NCI-H2227 (cell line): ENCODE results near the gene PPID.
"Not testable (repeated sequence)": the region's sequence is repeated elsewhere in the genome, so short reads cannot be mapped to it uniquely, and the experiment has no call there.

Experiments used
- DNase-seq: peaks from one replicate; lab custom pipeline; 2025; ENCODE audit not compliant: unreplicated experiment; lab: John Stamatoyannopoulos, UW

PPID gene

DNA sequence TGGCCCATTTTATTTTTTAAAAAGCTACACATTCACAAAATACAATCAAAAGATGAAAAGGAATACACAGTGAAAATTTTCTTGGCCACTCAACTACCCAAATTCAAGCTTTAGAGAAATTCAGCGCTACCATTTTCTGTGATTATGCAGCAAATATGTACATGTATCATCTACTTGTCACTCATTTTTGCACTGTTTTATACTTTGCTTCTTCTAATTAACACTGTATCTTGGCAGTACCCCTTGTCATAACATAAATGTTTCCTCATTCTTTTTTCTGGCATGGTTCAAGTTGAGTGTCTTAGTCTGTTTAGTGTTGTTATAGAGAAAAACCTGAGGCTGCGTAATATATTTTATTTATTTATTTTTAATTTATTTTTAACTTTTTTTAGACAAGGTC, 15.7 kb upstream of the PPID start:
- DNase-seq = no peak

DNA sequence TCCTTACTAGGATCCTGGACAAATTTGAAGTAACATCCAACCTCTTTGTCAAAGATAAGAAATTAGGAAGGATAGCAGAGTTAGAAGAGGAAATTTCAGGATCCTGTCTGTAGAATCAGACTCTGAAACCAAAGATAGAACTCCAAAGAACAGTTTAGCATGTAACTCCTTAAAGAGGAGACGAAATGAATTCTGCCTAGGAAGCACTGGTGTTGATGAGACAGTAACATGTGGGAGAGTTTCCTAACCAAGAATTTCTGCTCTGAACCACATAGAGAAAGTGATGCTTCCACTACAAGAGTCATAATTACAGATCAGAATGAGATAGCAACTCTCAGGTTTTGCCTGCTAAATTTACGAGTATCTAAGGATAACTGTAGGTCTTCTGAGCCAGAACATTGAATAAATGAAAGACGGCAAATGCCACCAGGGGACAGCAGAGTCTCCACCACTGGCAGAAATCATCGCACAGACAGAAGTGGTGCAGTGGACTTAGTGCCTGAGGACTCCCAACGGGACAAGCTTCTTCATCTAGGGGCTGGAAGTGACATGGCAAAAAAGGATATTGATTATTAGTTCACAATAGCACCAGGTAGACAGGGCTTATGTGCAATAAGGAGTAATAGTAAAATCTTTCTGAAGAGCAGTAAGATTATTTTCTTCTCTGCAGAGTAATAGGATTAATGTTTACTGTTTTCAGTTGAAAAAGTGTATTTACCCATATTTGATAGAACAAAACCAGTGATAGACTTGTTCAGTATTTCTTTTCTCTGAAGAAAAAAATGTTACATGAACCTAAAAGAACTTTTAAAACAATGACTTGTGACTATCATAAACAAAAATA, 6.7 kb upstream of the PPID start:
- peak; percentile 53 for DNase-seq

DNA sequence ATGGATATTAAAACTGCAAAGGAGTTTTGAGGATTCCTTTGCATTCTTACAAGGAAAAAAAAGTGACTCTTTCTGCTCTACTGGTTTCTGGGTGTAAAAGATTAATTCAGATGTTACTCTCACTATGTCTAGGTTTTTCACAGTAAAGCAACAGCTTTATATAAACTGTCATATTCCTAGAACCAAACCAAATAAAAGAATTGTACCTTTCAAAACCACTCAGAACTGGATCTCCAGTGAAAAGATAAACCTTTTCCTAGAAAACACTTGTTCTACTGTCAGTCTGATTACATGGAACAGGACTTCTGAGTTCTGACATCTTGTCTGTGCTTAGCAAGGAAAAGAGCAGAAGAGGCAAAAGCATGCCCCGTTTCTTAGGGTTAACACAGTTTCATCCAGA, 5.0 kb upstream of the PPID start:
- DNase-seq = no peak

DNA sequence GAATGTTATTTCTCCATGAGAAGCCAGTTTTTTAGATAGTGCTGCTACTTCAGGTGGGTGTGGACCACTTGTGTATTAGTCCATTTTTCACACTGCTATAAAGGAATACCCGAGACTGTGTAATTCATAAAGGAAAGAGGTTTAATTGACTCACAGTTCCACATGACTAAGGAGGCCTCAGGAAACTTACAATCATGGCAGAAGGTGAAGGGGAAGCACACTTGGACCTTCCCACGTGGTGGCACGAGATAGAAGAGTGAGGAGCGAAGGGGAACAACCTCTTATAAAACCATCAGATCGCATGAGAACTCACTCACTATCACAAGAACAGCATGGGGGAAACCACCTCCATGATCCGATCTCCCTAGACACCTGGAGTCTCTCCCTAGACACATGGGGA, 3.4 kb upstream of the PPID start:
- no peak for DNase-seq

DNA sequence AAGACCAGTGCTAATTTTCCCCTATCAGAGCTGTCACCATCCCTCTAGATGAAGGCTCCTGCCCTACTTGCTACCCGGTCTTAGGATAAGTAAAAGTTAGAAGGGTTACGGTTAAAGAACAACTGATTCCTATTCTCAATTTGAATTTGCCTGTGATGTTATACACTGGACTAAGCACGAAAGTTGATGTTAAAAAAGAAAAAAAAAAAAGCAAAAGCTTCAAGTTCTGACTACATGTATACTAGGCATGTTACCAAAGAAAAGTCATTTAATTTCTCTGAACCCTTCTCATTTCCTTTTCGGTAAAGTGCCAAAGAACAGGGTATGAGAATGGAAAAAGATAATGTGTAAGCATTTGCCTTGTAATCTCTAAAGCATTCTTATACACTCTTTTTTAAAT, 1.4 kb upstream of the PPID start:
- no peak for DNase-seq

DNA sequence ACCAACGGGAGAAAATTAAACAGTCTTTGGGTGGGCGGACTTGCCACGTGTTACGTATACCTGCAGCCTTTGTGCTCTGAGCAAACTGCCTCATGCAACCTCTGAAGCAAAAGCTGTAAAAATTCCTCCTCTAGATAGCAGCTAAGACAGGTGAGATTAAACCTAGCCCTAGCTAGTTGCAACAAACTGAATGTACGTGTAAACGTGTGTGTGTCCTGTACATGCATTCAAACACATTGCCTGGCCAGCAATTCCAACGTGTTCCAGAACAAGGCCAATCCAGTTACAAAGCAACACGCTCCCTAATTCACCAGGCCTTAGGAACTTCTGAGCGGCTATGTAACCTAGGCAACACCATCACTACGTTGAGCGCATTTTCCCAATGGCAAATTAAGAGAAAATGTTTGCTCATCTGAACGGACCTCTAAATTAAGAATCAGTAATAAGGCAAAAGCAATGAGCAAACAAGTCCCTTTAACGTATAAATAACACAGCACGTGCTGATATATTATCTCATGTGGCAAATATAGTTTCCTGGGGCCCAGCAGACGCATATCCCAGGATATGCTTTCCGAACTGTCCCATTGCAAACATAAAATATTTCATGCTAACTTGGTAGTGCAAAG, 792 bp downstream of the PPID start:
- DNase-seq = peak; percentile 28

DNA sequence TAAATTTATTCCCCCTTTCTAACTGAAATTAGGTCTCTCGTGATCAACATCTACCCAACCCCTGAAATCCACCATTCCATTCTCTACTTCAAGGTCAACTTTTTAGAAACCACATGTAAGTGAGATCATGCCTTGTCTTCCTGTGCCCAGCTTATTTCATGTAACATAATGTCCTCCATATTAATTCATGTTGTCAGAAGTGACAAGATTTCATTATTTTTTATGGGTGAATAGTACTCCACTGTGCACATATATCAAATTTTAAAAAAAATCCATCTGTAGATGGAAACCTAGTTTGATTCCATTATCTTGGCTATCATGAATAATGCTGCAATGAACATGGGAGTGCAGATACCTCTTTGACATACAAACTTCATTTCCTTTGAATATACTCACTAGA, 1.5 kb downstream of the PPID start:
- DNase-seq = no peak

DNA sequence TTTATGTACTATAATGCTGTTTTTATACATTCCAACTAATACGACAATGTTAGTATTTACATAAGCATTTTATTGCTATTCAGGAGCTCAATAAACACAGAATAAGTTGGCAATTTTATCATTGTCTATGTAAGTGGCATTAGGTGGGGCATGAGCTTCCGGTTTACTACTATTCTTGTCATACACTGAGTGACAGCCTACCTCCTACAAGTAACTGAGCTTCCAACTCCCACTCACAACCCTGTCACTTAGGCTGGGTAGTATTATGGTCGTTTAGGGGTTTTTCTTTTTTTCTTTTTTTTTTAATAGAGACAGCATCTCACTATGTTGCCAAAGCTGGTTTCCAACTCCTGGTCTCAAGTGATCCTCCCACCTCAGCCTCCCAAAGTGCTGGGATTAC, 7.4 kb downstream of the PPID start:
- DNase-seq = no peak

DNA sequence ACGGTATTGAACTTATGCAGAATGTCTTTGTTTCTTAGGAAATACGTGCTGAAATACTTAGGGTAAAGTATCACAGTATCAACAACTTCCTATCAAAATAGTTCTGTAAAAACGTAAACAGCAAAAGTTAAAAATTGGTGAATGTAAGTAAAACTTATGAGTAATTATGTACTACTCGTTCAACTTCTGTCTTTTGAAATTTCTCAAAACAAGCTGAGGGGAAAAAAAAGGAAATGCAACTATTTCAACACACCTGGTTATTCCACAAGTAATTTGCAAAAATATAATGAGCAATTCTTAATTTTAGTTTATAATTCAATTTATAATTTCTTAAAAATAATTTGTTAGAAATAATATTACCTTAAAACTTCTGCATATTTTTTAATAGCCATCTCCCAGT, 8.3 kb downstream of the PPID start:
- no peak for DNase-seq

DNA sequence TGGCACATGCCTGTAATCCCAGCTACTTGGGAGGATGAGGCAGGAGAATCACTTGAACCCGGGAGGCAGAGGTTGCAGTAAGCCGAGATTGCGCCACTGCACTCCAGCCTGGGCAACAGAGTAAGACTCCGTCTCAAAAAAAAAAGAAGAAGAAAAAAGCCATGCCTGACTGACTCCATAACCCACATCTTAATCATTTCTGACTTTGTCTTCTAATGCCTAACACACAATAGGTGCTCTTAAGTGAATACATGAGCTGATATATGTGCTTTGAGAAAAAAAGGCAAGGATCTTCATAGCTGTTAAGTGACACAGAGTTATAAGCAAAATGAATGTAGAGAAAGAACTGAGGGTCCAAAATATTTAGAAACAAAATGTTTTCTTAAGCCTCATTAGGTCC, 10.6 kb downstream of the PPID start:
- not testable (repeated sequence) for DNase-seq

DNA sequence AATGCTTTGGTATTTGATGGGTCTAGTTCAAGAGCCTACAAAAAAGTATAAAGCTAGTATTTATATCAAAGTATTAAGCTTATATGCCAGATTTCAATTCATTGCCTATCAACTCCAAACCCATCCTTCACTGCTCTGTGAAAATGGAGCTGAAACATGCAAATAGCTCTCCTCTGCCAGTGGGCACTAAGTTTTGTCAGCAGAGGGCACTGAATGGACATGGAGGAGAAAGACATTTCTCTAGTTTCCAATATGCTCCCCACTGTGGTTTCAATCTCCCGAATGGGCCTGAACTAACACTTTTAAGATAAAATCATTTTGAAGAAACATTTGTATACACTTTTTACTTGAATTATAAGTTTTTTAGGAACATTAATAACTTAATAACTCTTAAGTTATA, 12.4 kb downstream of the PPID start:
- peak; percentile 0 for DNase-seq

DNA sequence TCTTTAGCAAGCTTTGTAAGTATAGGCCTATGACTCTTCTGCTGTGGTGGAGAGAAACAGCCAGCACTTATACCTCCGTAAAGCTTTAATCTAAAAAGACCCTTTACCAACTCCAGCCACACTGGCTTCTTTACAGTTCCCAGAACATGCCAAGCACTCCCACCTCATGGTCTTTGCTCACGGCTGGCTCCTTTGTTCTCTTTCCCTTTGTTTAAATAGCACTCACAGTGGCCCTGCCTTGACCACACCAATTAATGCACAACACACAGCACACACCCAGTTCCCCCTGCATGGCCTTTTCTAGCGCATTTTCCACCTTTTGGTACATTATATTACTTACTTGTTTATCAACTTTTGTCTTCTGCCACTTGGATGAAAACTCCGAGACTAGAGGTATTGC, 18.9 kb downstream of the PPID start:
- no peak for DNase-seq

DNA sequence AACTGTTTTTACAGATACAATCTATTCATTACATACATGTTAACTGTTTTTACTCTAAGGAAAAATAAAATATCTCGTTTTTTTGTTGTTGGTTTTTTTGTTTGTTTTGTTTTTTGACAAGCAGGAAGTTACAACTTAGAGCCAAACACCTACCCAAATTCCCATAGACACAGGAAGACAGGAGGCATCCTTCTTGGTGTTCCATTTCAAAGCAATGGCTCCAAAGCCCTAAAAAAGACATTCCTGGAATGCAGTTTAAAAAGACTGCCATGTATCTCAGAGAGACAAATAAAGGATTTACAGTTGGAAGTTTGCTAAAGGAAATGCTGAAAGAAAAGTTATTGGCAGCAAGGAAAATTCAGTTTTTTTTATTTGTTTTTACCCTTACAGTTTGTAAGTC, 34.4 kb downstream of the PPID start:
- no peak for DNase-seq

DNA sequence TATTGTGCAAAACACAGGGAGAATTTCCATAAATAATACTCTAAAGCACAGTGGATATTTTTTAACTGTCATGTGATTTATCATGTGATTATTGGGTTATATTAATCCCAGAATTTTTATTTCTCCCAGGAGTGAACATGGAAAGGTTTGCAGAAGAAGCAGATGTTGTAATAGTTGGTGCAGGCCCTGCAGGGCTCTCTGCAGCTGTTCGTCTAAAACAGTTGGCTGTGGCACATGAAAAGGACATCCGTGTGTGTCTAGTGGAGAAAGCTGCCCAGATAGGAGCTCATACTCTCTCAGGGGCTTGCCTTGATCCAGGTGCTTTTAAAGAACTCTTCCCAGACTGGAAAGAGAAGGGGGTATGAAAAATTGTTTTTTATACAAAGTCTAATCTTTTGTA, 41.1 kb downstream of the PPID start:
- DNase-seq = no peak

DNA sequence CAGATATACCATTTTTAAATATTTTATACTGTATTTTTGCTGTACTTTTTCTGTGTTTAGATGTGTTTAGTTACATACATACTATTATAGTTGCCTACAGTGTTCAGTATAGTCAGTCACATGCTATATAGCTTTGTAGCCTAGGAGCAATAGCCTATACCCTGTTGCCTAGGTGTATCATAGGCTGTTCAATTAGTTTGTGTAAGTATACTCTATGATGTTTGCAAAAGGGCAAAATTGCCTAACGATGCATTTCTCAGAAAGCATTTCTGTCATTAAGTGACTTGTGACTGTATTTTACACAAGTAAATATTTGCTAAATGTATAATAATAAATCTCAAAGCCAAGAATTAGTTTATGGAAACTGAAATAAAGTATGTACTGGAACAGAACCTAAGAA, 41.6 kb downstream of the PPID start:
- DNase-seq = no peak

DNA sequence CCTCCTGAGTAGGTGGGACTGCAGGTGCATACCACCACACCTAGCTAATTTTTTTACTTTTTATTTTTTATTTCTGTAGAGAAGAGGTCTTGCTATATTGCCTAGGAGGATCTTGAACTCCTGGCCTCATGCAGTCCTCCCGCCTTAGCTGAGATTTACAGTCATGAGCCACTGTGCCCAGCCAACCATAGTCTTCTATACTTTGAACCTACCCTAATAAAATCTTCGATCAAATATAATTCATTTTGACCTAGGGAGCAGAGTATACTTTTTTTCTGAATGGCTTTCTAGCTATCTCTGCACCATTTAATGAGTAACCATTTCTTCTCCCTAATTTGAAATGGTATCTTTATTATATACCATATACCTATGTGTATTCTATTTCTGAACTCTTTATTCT, 44.4 kb downstream of the PPID start:
- DNase-seq = no peak

DNA sequence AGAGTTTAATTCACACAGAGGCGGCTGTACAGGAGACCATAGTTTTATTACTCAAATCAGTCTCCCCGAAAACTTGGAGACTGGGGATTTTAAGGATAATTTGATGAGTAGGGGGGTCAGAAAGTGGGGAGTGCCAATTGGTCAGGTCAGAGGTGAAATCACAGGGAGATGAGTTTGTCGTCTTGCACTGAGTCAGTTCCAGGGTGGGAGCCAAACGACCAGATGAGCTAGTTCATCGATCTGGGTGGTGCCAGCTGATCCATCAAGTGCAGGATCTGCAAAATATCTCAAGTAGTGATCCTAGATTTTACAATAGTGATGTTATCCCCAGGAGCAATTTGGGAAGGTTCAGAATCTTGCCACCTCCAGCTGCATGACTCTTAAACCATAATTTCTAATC, 47.1 kb downstream of the PPID start:
- DNase-seq = no peak

DNA sequence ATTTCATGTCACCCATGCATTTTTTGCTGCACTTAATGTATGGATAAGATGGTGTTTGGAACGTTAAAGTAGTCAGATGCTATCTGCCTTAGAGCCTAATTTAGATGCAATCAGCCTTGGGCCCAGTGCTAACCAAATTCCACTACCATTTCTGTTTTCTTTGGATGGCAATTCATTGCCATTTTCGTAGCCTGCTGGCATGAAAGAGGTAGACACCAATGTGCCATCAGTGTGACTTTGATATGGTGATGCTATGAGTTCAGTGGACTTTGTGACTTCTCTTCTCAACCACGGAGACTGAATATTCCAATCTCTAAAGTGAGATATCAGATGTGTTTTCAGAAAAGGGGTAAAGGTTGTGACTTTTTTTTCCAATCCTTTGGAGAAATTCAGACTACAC, 49.6 kb downstream of the PPID start:
- DNase-seq = no peak

DNA sequence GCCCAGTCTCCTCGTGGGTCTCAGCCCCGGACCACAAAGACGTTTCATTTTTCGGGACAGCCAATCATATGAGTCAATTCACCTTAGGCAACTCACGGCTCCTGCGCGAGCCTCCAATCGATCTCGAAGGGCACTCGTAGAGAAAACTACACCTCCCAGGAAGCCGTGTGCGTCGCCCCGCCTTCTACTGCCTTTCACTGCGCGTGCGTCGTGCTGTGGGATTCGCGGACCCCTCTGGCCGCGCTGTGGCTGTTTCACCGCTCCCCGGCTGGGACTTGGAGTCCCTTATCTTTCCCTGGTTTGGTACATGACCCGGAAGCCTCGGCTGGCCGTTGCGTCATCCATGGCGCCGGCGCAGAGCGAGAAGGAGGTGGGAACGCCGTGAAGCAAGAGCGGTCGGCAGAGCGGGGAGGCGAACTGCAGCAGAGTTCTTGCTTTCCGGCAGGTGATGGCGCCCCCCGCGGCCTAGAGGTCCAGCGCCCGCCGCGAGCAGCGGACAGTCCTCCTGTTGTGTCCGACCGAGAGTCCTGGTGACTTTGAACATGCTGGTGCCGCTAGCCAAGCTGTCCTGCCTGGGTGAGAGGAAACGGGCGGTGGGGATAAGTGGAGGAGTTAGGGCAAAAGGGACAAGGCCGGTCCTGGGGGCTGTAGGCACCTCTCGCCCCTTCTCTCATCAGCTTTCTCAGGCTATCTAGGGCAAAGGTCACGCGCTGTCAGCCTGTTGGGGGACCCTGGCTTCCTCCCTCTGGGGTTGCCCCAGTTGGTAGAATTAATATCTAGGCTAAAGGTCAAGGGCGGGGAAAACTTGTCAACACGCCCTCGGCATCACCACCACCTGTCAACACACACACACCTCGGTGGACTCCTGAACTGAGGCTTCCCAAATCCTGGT, 51.0 kb downstream of the PPID start, which contains the start of gene ETFDH:
ETFDH (plus strand) TSS at position 382 of the 892 bp plus-strand sequence; CDS start at position 543, 161 bp downstream.
- peak; percentile 97 for DNase-seq

DNA sequence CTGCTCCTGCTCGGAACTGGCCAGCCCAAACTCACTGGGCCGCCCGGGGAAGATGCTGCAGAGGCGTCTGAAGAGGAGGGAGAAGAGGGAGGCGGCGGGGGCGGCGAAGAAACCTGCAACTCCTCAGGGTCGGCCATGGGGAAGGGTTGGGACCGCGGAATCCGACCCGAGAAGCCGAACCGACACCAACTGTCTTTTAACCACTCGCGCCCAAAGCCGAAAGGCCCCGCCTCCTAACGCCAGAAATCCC, 51.6 kb downstream of the PPID start, which contains the start of gene C4orf46:
C4orf46 (minus strand) TSS at position 223 of the 250 bp plus-strand sequence; CDS start at position 137, 86 bp downstream.
- no peak for DNase-seq

DNA sequence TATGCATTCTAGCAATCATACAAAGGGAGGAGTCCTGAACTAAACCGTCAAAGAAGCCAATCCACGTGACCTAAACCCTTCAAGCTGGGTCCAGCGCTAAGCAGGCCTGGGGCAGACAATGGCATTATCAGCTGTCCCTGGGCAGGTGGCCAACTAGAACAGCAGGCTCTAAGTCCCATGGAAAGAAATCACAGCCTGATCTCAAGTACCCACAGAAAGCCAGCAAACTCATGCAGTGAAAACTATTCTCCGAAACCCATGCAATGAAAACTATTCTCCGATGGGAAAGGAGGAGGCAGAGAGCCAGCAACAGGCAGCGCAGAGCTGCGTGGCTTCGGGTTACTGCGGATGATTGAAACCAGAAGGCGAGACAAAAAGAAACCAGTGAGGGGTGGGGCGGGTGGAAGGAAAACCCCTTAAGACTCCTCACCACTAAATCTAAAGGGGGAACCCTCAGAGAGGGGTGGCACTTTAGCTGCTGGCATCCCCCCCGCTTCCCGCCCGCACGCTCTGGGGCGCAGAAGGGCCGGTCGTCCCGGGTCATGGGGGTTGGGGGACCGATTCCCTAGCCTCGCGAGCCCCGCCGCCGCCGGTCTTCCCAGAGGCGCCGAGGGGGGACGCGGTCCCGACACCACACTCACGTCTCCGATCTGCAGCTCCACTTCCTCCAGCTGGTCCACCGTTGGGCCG, 52.1 kb downstream of the PPID start:
- peak; percentile 60 for DNase-seq
